OCI-M2 (cell line): ENCODE results near the gene MATK.

Experiments
- DNase-seq: peaks from one replicate; lab custom pipeline; 2025; ENCODE audit not compliant: unreplicated experiment; lab: John Stamatoyannopoulos, UW

Gene MATK

DNA sequence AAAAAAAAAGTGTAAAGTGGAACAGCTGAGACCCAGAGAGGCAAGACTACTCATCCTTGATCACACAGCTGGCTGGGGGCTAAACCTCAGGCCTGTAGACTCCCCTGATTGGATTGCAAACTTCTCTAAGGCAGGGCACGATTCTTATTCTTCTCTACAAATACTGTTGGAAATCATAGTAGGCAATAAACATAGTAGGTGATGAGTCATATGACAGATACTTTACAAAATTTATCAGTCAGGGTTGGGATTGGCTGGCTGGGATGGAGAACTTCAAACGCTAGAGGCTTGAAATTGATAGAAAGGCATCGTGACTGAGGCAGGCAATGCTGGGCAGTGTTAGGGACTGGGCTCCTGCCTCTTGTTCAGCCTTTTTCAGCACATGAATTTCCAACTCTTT is 5.9 kb upstream of the MATK start:
- DNase-seq: no peak

GRCh38 chr19:3790941-3791340 is 4.8 kb upstream of the MATK start:
- DNase-seq: no peak

- no peak for DNase-seq
Measured at GRCh38 chr19:3790209-3790734, 4.1 kb upstream of the MATK start.

DNA sequence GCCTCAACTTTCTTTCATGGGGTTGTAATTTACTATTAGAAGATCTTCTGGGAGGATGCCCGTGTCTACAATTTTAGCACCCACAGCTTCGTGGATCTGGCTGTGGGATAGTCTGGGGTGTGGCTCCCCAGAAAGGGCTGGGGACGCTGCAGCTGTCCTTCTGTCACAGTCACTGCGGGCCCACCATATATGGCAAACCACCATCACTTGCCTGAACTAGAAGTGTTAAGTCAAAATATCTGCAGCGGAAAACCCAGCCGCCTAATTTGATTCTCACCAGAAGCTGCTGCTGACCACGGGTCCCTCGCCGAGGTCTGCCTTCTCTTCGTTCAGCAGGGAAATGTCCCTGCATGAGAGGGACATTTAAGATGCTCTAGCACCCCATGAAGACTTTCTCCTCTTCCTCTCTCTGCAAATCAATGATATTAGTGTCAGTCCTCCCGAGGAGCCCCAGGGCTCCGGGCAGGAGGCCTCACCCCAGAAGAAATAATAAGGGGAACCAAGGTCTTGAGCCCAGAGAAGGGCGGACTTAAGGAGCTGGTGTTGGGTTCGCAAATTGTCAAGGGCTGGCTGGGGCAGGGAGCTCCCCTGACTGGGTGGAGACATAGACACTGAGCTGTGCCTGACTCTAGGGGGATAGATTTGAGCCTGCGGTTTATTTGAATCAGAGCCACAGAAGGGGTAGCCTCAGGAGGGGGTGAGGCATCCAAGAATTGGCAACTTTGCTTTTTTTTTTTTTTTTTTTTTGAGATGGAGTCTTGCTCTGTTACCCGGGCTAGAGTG is 3.0 kb upstream of the MATK start:
- no peak for DNase-seq

- no peak for DNase-seq
Measured at GRCh38 chr19:3785451-3785937, 687 bp downstream of the MATK start.

GRCh38 chr19:3784607-3785450 is 1.4 kb downstream of the MATK start:
- no peak for DNase-seq

- no peak for DNase-seq
Measured at GRCh38 chr19:3783660-3784584, 2.3 kb downstream of the MATK start.

- DNase-seq: no peak
Measured at GRCh38 chr19:3782903-3783302, 3.3 kb downstream of the MATK start.

DNA sequence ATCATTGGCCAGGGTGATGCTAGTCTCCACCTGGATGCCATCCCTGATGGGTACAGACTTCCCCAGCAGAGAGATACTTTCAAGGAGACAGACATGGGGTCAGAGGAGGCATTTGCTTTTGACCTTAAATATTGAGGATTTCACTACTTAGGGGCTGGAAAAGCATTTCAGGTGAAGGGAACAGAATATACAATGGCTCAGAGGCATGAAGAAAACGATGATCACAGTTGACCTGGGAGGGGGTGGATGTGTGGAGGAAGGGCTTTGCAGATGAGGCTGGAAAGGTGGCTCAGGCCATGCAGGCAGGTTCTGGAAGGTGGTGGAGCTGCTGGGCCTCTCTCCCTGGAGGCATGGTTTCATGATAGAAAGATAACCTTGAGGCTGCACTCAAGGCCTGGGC is 3.9 kb downstream of the MATK start:
- no peak for DNase-seq

DNA sequence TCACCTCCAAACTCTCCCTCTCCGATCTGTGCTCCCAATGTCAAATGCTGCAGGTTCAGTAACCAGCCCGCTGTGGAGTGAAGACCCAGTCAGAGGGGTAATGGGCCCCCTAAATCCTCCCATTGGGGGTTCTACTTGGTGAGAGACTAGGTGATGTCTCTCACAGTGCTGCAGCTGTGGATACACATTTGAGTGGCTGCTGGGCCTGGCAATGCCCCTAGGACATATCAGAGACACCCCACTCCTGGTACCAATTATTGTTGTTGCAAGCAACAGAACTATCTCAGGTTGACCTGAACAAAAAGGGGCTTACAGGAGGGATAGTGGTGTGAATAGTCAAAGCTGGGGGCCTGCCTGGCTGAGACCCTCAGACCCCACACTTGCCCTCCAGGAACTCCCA is 4.6 kb downstream of the MATK start:
- no peak for DNase-seq

GRCh38 chr19:3780786-3781304 is 5.3 kb downstream of the MATK start:
- DNase-seq: no peak

DNA sequence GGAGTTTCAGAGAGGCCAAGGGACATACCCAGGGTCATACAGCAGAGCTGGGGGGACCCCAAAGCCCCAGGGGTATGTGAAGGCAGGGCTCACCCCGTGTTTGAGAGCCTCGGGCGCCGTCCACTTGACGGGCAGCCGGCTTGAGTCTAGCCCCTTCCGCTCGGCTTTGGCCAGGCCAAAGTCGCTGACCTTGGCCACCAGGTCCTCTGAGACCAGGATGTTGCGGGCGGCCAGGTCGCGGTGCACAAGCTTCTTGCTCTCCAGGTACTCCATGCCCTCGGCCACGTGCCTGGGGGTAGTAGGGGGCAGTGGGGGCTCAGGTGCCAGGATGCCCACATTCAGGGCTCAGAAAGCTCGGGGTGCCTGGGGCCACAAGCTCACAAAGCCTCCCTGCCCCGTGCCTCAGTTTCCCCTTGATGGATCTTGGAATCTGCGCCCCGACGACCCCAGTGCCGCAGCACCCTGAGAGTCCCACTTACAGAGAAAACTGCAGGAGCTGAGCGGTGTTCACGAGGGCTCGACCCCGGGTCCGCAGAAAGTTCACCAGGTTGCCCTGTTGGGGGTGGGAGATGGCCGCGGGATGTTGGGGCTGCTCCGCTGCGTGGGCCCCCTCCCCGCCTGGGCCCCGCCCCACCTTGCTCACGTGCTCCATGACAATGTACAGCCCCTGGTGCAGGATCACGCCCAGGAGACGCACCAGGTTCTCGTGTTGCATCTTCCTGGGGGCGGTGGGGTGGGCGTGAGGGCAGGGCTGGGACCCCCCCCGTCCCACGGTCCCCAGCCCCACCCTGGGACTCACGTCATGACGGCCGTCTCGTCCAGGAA is 7.1 kb downstream of the MATK start:
- no peak for DNase-seq

DNA sequence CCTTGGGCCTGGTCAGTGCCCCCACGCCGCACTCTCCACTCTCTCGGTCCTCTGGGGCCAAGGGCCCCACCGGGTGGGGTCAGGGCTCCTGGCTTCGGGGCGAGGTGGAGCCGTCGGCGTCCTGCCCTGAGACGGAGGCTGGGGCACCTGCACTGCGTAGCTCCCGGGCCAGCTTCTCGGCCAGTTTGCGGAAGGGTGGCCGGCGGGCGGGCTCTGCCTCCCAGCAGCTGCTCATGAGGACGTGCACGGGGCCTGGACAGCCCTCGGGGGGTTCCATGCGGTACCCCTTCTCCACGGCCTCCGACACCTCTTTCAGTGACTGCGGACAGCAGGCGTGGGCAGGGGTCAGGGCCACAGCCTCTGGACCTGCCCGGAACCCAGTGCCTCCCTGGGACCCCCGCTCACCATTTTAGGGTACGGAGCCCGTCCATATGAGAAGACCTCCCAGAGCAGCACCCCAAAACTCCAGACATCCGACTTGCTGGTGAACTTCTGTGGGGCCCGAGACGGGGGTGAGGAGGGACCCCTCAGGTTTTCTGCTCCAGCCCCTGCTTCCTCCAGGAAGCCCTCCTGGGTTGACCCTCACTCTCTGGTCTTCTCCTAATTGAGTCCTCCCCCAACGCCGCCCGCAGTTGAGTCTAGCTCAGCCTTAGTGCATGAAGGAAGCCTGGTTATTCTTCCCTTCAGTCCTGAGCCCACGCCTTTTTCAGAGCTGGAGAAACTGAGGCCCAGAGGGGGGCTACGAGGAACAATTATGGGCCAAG is 7.9 kb downstream of the MATK start:
- DNase-seq: no peak

GRCh38 chr19:3776479-3777040 is 9.6 kb downstream of the MATK start:
- DNase-seq: no peak

DNA sequence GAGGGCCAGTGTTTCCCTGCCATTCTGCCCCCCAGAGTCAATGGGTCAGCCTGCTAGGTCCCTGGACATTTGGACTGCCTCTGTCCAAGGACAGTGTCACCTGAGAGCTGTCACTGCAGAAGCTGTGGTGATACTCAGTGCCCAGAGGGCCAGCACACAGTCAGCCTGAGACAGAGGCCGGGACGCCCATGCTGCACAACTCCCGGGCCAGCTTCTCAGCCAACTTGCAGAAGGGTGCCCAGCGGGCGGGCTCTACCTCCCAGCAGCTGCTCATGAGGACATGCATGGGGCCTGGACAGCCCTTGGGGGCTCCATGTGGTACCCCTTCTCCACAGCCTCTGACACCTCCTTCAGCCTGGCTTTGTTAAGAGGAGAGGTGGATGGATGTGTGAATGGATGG is 10.3 kb downstream of the MATK start:
- no peak for DNase-seq

DNA sequence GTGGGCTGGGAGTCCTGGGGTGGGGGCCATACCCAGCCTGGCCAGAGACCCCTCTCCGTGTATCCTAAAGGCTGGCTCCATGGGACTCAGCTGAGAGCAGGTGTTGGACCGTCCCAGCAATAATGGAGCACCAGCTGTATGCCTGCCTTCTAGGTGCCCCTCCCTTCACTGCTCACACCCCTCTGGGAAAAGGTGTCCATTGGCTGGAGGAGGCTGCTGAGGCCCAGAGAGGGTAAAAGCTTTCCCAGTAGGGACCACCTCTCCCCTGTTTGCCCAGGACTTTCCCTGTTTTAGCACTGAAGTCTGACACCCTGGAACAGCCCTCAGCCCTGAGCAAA is 10.8 kb downstream of the MATK start:
- no peak for DNase-seq

DNA sequence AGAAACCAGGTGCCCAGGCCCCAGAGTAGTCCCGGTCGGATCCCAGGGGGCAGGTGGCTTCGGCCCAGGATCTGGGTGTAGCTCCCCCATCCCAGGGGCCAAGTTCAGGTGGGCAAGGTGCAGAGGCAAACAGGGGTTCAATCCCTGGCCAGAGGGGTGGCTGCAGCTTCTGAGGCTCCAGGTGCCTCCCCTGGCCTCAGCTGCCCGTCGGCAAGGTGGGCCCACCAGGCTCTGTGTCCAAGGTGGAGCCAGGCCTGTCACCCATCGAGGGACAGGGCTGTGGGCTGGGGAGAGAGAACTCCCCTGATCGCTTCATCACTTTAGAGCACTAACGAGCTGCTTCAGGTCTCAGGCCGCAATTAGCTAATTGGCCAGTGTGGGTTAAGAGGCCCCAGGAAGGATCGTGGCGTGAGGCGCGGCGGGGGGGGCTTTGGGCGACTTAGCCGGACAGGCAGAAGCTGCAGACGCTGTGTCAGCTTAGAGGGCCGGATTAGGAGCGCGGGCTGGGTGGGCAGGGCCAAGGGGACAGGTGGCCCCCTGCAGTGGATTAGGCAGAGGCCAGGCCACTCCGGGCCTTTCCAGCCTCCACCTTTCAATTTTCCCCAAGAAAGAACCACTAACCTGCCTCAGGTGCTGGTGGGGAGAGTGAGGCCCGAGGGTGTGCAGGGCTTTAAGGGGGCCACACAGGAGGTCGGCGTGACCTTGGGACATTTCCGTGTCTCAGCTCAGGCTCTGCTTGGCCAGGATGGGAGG is 11.4 kb downstream of the MATK start:
- no peak for DNase-seq

GRCh38 chr19:3773814-3774515 is 12.2 kb downstream of the MATK start:
- DNase-seq: no peak
